Measurements from ENCODE around the gene RAX2.

The RAX2 gene

GRCh38 chr19:3771906-3772455 is at the start of gene RAX2:
Gene RAX2, minus strand, starts transcription at chr19:3772228. Its CDS starts 486 bp downstream, at chr19:3771742.
- ChIA-PET POLR2A (no interaction called here), CTCF (interaction anchor here (1.9 kb wide), 1 partner anchor 9 kb away, joined by 5 read pairs; the partner anchor contains the start of gene MRPL54)
- DNase-seq (ENCODE audit: low read depth, low spot score), result no peak
- TF ChIP-seq CTCF (IDR thresholded peaks at IDR 0.05; ENCODE audit: insufficient read depth, low read length, missing control alignments), result no peak
- no peak within 1 kb of the TSS for H3K4me3 ChIP-seq (ENCODE audit: low read depth, low read length)

GRCh38 chr19:3821156-3821555 is 49.1 kb upstream of the RAX2 start:
- POLR2A ChIA-PET, result no interaction called here

GRCh38 chr19:3819989-3820388 is 48.0 kb upstream of the RAX2 start:
- CTCF ChIA-PET, result no interaction called here
- no peak for DNase-seq (ENCODE audit: low read depth, low spot score)
- H3K4me3 ChIP-seq (ENCODE audit: low read depth, low read length), result no peak overlapping the region
- TF ChIP-seq CTCF (IDR thresholded peaks at IDR 0.05; ENCODE audit: insufficient read depth, low read length, missing control alignments), result no peak
- POLR2A ChIA-PET, result no interaction called here

More at GRCh38 chr19:3821156-3821555, 49.1 kb upstream of the RAX2 start:
- TF ChIP-seq CTCF (IDR thresholded peaks at IDR 0.05; ENCODE audit: insufficient read depth, low read length, missing control alignments), result no peak
- no peak for DNase-seq (ENCODE audit: low read depth, low spot score)
- H3K4me3 ChIP-seq (ENCODE audit: low read depth, low read length), result no peak overlapping the region
- CTCF ChIA-PET, result interaction anchor here (1.1 to 2.2 kb wide), 7 partner anchors 10 to 50 kb away, joined by 3 to 25 read pairs (median 6); no protein-coding TSS in a partner anchor

- H3K4me3 ChIP-seq (ENCODE audit: low read depth, low read length), result no peak overlapping the region
- ChIA-PET CTCF (interaction anchor here (1.2 kb wide), 1 partner anchor 15 kb away, joined by 5 read pairs; no protein-coding TSS in a partner anchor), POLR2A (no interaction called here)
- TF ChIP-seq CTCF (IDR thresholded peaks at IDR 0.05; ENCODE audit: insufficient read depth, low read length, missing control alignments), result no peak
- no peak for DNase-seq (ENCODE audit: low read depth, low spot score)
These were observed 46.9 kb upstream of the RAX2 start for GRCh38 chr19:3818918-3819317.

- CTCF ChIA-PET, result interaction anchor here (0.6 to 1.2 kb wide), 5 partner anchors 9 to 169 kb away, joined by 3 to 5 read pairs (median 3); no protein-coding TSS in a partner anchor
- no peak overlapping the region for H3K4me3 ChIP-seq (ENCODE audit: low read depth, low read length)
- TF ChIP-seq CTCF (IDR thresholded peaks at IDR 0.05; ENCODE audit: insufficient read depth, low read length, missing control alignments), result no peak
- DNase-seq (ENCODE audit: low read depth, low spot score), result no peak
- POLR2A ChIA-PET, result no interaction called here
These were observed 46.4 kb upstream of the RAX2 start for GRCh38 chr19:3818466-3818865.

GRCh38 chr19:3817761-3818160 is 45.7 kb upstream of the RAX2 start:
- ChIA-PET POLR2A (no interaction called here), CTCF (interaction anchor here (0.6 to 1.0 kb wide), 4 partner anchors 8 to 170 kb away, joined by 3 read pairs; no protein-coding TSS in a partner anchor)
- no peak for TF ChIP-seq CTCF (IDR thresholded peaks at IDR 0.05; ENCODE audit: insufficient read depth, low read length, missing control alignments)
- no peak overlapping the region for H3K4me3 ChIP-seq (ENCODE audit: low read depth, low read length)
- no peak for DNase-seq (ENCODE audit: low read depth, low spot score)

All from AG04449 (cell line).